GM21526 (cell line): ENCODE data around the gene USP24.
"Not testable (repeated sequence)": the region's sequence is repeated elsewhere in the genome, so short reads cannot be mapped to it uniquely, and the experiment has no call there.

Experiments used
- ATAC-seq: cut with Tn5 transposase; IDR thresholded peaks from one replicate; pipeline ENCODE4 v1.9.1; 2021; ENCODE audit warnings: moderate library complexity; ENCODE audit not compliant: unreplicated experiment, low FRiP score

Gene USP24

DNA sequence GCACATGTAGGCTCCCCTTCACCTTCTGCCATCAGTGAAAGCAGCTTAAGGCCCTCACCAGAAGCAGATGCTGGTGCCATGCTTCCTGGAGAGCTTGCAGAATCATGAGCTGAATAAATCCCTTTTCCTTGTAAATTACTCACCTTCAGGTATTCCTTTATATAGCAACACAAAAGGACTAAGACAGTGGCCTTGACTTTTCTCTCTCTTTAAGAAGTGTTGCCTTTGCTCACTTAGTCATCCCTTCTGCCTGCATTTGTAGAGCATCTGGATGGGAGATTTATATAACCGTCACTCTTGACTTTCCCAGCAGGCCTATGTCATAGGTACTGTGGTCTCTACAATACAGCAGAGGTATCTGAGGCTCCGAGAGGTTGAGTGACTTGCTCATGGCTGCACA lies 172.2 kb downstream of the USP24 start:
- ATAC-seq = no peak

DNA sequence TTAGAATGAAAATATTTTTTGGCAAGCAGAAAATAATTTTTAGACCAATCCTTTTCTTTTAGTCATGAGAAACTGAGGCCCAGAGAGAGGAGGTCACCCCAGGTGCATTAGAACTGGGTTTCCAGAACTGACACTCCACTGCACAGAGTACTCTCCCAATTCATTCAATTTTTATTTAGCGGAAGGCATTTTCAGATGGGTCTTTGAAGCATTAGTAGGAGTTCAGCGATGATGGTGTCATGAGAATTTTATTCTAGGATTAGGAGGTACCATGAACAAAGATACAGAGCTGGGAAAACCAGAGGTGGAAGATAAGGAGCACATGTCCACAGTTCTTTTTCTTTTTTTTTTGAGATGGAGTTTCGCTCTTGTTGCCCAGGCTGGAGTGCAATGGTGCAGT lies 173.6 kb downstream of the USP24 start:
- ATAC-seq = no peak

DNA sequence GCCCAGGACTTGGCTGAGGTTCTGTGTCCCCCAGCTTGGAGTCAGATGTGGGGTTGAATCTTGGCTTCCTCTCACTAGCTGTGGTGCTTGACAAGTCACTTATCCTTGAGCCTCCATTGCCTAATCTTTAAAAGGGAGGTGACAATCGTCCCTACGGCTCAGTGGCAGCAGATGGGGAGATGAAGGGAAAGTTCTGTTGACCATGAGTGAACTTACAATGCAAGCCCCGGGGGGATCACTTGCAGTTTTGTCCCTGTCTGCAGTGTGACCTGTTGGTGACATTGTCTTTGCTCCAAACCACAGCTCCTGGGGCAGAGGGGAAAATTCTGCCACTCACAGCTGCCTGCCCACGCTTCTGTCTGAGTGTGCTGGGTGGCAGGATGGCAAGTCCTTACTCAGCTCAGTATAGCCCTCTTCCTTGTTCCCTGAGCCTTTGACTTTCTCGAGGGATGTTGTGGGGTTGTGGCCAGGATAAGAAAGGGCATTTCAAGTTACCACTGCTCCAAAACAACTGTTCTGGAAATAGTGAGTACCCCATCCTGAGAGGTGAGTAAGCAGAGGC lies 174.2 kb downstream of the USP24 start:
- ATAC-seq = no peak

DNA sequence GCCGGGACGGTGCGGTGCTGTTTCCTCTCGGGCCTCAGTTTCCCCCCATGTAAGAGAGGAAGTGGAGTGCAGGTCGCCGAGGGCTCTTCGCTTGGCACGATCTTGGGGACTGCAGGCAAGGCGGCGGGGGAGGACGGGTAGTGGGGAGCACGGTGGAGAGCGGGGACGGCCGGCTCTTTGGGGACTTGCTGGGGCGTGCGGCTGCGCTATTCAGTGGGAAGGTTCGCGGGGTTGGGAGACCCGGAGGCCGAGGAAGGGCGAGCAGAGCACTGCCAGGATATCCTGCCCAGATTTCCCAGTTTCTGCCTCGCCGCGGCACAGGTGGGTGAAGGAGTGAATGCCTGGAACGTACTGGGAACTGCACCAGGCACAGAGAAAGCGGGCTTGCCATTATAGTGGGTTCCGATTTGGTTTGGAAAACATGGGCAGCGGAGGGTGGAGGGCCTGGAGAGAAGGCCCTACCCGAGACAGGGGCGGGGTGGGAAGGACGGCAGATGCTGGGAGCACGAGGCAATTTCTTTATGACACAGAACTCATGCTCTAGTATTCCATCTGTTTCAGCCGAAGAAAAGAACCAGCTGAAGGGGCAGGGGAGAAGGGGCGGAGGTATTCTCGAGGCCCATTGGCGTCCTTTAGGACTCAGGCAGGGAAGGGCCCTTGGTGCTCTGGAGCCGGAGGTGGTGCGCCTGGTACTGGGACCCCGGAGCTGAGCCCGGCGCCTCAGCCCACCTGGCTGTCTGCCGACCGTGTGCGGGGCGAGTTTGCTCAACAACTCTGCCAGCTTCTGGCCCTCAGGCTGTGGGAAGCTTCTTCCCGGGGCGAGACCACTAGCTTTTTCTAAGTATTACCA lies 174.9 kb downstream of the USP24 start:
- ATAC-seq = no peak

DNA sequence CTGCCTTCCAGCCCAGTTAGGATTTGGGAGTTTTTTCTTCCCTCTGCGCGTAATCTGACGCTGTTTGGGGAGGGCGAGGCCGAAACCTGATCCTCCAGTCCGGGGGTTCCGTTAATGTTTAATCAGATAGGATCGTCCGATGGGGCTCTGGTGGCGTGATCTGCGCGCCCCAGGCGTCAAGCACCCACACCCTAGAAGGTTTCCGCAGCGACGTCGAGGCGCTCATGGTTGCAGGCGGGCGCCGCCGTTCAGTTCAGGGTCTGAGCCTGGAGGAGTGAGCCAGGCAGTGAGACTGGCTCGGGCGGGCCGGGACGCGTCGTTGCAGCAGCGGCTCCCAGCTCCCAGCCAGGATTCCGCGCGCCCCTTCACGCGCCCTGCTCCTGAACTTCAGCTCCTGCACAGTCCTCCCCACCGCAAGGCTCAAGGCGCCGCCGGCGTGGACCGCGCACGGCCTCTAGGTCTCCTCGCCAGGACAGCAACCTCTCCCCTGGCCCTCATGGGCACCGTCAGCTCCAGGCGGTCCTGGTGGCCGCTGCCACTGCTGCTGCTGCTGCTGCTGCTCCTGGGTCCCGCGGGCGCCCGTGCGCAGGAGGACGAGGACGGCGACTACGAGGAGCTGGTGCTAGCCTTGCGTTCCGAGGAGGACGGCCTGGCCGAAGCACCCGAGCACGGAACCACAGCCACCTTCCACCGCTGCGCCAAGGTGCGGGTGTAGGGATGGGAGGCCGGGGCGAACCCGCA lies 175.7 kb downstream of the USP24 start, which contains the start of gene PCSK9:
TSS of gene PCSK9 (plus strand) at position 207 of the 741 bp plus-strand sequence. CDS start at position 497, 290 bp downstream.
- no peak for ATAC-seq

DNA sequence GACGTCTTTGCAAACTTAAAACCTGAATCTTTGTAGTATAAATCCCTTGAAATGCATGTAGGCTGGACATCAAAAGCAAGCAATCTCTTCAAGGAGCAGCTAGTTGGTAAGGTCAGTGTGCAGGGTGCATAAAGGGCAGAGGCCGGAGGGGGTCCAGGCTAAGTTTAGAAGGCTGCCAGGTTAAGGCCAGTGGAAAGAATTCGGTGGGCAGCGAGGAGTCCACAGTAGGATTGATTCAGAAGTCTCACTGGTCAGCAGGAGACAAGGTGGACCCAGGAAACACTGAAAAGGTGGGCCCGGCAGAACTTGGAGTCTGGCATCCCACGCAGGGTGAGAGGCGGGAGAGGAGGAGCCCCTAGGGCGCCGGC lies 176.2 kb downstream of the USP24 start:
- ATAC-seq = no peak

DNA sequence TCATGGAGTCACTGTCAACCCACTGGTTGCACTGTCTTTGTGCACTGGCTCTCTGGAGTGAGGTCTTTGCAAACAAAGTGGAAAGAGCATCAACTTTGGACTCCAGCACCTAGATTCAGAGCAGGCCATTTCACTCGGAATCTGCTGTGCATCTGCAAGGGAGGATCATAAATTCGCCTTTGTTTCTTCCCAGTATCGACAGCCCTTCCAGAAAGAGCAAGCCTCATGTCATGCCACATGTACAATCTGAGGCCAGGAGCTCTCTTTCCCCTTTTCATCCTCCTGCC lies 176.7 kb downstream of the USP24 start:
- ATAC-seq = no peak

DNA sequence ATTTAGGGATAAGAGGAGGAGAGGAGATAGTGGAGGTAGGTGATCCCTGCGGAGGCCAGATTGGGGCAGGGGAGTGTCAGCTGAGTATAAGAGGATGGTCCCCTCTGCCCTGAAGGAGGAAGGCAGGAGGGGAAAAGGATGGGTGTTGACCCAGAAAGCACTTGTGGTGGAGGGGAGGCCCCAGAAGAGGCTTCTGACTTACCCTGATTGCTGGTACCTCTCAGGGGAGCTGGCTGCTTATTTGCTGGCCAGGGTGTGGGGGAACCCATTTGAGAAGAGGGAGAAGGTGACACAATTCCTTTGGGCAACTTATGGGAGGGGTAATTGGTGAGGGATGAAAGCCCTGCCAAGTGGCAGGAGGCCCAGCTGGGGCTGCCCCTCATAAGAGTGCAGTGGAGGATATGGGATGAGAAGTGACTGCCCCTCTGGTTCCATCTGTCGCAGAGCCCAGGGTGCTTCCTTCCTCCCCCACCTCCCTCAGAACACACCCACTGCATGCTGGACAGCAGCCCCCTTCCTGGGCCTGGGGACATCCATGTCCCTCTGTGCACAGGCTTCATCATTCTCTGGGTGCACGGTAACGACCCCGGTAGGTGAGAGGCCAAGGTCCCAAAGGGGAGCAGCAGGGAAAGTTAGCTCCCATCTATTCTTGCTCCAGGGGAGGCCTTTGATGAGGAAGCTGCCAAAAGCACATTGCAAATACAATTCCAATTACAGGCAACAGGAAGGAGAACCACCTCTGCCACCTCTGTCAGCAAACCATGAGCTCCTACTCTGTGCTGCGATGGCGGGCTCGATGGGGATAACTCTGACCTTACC lies 177.2 kb downstream of the USP24 start:
- no peak for ATAC-seq

DNA sequence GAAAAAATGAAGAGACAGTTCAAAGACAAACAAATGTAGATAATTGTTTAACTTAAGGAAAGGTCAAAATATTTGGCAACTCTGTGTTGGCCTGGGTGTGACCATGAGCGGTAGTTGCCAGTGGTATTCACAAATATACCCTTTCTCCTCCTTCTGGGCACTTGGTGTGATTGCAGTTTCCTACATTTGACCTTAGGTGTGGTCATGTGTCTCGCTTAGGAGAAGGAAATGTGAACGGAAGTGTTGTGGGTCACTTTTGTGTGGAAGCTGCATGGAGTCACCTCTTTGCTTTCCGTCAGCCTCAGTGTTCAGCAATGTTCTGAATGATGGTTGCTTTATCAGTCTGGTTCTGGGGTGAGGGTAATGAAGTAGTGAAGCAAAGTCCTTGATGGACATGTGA lies 179.3 kb downstream of the USP24 start:
- ATAC-seq = no peak

DNA sequence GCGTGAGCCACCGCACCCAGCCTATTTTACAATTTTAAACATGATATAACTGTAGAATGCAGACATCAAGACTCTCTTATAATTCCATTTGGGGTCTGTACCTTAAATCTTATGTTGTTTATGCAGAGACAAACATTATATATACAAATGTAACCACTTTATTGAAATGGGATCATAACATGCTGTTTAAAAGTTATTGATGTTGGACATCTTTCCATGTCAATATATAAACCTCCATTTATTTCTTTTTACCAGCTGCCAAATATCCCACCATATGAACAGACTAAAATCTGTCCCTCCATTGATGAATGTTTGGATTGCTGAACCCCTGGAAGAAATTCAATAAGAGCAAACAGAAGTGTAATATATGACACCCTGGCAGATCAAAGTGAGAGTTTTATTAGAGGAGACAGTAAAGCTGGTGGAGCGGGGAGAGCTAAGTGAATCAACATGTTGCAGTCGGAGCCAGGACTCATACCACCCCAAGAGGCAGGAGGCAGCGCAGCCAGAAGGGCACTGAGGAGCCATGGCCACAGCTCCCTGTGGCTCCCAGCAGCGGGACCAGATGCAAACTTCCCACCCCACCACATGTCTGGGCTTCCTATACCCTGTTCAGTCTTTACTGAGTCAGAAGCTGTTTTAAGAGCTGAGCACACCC lies 180.6 kb downstream of the USP24 start:
- ATAC-seq = no peak

DNA sequence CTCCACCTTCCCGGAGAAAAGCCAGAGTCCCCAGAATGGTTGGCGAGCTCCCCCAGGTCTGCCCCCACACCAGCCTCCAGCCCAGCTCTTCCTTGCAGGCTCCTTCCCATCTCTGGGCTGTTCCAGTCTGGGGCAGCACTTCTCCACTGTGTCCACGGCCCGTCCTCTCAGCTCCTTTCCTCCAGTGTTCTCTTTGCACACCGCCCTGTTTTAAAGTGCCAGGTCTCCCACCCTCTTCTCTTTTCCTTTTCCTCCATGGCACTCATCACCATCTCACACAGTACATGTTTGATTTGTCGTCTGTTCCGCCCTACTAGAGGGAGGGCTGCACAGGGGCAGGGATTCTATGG lies 181.9 kb downstream of the USP24 start:
- no peak for ATAC-seq

DNA sequence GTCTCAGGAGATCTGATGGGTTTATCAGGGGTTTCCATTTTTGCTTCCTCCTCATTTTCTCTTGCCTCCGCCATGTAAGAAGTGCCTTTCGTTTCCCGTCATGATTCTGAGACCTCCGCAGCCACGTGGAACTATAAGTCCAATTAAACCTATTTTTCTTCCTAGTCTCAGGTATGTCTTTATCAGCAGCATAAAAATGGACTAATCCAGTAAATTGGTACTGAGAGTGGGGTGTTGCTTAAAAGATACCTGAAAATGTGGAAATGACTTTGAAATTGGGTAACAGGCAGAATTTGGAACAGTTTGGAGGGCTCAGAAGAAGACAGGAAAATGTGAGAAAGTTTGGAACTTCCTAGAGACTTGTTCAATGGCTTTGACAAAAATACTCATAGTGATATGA lies 184.1 kb downstream of the USP24 start:
- ATAC-seq = not testable (repeated sequence)

DNA sequence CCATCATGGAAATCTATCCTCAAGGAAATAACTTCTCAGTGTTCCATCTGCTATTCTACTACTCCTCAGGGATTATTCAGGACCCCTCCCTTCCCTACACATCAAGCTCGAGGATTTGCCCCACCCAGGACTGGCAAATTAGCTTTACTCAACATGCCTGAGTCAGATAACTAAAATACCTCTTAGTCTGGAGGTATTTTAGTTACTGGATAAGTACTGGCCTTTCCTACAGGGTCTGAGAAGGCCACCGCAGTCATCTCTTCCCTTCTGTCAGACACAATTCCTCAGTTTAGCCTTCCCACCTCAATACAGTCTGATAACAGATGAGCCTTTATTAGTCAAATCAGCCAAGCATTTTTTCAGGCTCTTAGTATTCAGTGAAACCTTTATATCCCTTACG lies 188.5 kb downstream of the USP24 start:
- not testable (repeated sequence) for ATAC-seq

DNA sequence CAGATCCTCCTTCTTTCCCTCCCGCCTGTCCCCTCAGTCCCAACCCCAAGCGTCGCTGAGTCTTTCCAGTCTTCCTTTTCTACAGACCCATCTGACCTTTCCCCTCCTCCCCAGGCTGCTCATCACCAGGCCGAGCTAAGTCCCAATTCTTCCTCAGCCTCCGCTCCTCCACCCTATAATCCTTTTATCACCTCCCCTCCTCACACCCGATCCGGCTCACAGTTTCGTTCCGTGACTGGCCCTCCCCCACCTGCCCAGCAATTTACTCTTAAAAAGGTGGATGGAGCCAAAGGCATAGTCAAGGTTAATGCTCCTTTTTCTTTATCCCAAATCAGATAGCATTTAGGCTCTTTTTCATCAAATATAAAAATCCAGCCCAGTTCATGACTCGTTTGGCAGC lies 191.0 kb downstream of the USP24 start:
- ATAC-seq = not testable (repeated sequence)

DNA sequence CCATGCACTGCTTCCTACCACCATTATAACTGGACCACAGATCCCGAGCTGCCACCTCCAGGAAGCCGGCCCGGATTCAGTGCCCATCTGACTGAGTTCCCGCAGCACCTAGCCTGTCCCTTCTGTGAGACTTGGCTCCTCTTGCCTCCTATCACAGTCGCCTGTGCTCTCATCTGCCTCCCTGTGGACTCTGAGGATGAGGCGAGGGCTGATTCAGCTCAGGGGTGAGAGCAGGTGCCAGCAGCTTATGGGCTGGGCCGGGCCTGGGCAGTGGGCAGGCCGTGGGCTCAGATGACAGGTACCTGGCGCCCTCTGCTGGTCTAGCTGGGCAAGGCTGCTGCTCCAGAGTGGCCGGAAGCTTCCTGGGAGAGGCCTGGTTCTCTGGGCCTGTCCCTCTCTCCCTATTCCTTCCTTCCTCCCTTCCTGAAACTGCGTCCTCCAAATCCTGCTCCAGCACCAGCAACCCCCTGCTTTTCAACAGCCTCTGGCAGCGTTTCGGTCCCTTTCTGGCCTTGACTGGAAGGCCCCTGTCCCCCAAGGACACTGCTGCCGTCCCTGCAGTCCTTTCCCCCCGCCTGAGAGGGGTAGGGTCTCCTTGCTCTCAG lies 193.1 kb downstream of the USP24 start:
- peak; percentile 77 for ATAC-seq

DNA sequence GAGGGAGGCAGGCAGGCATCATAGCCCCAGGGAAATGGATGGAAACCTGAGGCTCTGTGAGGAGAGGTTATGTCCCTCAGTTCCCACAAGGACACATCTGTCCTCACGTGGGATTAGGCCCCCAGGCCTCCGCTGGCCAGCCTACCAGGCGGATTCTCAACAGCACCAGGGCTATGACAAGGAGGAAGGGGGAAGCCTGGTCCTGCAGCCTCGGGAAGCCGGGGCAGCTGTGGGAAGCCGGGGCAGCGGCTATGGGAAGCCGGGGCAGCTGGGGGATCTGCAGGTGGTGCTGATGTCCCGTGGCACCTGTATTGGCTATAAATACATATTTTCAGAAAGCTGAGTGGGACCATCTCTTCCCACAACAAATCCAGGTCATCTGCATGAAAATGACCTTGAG lies 196.8 kb downstream of the USP24 start:
- ATAC-seq = no peak
